K562 (cell line): ENCODE data around the gene DBX2.

Source experiments
- BRF2 ChIP-seq: IDR thresholded peaks from 3 replicates; pipeline ENCODE4 v1.6.1; 2011; ENCODE audit warnings: borderline replicate concordance, mild to moderate bottlenecking; ENCODE audit not compliant: insufficient read length, insufficient read depth
- CHD2 ChIP-seq: IDR thresholded peaks from 2 replicates; pipeline ENCODE4 v1.6.1; 2011; ENCODE audit warnings: low read depth, low read length
- HDAC2 ChIP-seq: fragments of 450-650 bp; IDR thresholded peaks from 2 replicates; pipeline ENCODE4 v1.6.1; 2016; ENCODE audit warnings: mild to moderate bottlenecking
- HMG20B ChIP-seq: fragments of 250-450 bp; sonication (Bioruptor Pico); IDR thresholded peaks from 2 replicates; pipeline ENCODE4 v1.5.0; 2021; ENCODE audit warnings: mild to moderate bottlenecking
- IRF2 ChIP-seq: sonication (generic); formaldehyde crosslinking; IDR thresholded peaks from 2 replicates; pipeline ENCODE4 v1.8.1; 2022; ENCODE audit warnings: mild to moderate bottlenecking, missing genetic modification reagents
- NR2C2 ChIP-seq, 2 experiments: fragments of 200-800 bp in 1 of 2; sonication (Bioruptor generic) in 1 of 2; sonication (generic) in 1 of 2; formaldehyde crosslinking in 1 of 2; IDR thresholded peaks; 2 replicates each; pipeline versions ENCODE4 v1.6.1 to v1.8.0; 2016 to 2022; ENCODE audit warnings: mild to moderate bottlenecking in 1 of 2, missing compliant biosample characterization in 1 of 2, missing genetic modification characterization in 1 of 2, missing genetic modification reagents in 1 of 2
- POLR2A ChIP-seq: fragments of 450-650 bp; conservative IDR thresholded peaks from 2 replicates; pipeline ENCODE4 v1.6.1; 2016
- RBBP5 ChIP-seq: fragments of 200-600 bp; sonication (generic); IDR thresholded peaks from 2 replicates; pipeline ENCODE4 v1.6.1; 2012; ENCODE audit warnings: borderline replicate concordance, mild to moderate bottlenecking, low read length, control low read depth, inconsistent platforms; ENCODE audit not compliant: insufficient read depth, poor library complexity, severe bottlenecking
- TAF1 ChIP-seq: IDR thresholded peaks from 2 replicates; pipeline ENCODE4 v1.6.1; 2011; ENCODE audit warnings: mild to moderate bottlenecking, low read length, moderate library complexity; ENCODE audit not compliant: insufficient read depth, control insufficient read depth, severe bottlenecking; ENCODE audit errors: extremely low read depth
- USF1 ChIP-seq: sonication (generic); formaldehyde crosslinking; IDR thresholded peaks from 2 replicates; pipeline ENCODE4 v1.9.0; 2022; ENCODE audit warnings: mild to moderate bottlenecking, missing genetic modification reagents
- XRCC5 ChIP-seq: fragments of 200-400 bp; formaldehyde crosslinking; IDR thresholded peaks from 2 replicates; pipeline ENCODE4 v1.6.1; 2017; ENCODE audit warnings: low read depth, mild to moderate bottlenecking, low read length
- ZNF280B ChIP-seq: fragments of 250-450 bp; sonication (Bioruptor Pico); IDR thresholded peaks from 2 replicates; pipeline ENCODE4 v1.5.1; 2021; ENCODE audit warnings: mild to moderate bottlenecking

GRCh38 chr12:45010059-45010458 lies 40.8 kb downstream of the DBX2 start:
- TF ChIP-seq NR2C2 (CRISPR knock-in tag; IDR thresholded peaks at IDR 0.05) (no peak), NR2C2 (tag; IDR thresholded peaks at IDR 0.05) (no peak), USF1 (no peak), TAF1 (no peak), HDAC2 (no peak), HMG20B (CRISPR knock-in tag) (no peak), BRF2 (no peak), IRF2 (CRISPR knock-in tag) (no peak), CHD2 (no peak), RBBP5 (no peak), POLR2A (no peak), ZNF280B (CRISPR knock-in tag) (no peak), XRCC5 (no peak)
